ENCODE measurements around the gene EHMT1. TPM values are rescaled to one million over a fixed set of nuclear protein-coding genes. Genes with fewer than 3 reads are reported as not detected.
A peak's percentile ranks its signal among the peaks of the same experiment; 100 is the strongest.

Gene EHMT1
- total and polyA plus RNA-seq, 2 of the 13 experiments (the other 11 are each of a cell fraction or from before 2014, with no cell fraction given): 23.0 to 27.1 TPM

DNA sequence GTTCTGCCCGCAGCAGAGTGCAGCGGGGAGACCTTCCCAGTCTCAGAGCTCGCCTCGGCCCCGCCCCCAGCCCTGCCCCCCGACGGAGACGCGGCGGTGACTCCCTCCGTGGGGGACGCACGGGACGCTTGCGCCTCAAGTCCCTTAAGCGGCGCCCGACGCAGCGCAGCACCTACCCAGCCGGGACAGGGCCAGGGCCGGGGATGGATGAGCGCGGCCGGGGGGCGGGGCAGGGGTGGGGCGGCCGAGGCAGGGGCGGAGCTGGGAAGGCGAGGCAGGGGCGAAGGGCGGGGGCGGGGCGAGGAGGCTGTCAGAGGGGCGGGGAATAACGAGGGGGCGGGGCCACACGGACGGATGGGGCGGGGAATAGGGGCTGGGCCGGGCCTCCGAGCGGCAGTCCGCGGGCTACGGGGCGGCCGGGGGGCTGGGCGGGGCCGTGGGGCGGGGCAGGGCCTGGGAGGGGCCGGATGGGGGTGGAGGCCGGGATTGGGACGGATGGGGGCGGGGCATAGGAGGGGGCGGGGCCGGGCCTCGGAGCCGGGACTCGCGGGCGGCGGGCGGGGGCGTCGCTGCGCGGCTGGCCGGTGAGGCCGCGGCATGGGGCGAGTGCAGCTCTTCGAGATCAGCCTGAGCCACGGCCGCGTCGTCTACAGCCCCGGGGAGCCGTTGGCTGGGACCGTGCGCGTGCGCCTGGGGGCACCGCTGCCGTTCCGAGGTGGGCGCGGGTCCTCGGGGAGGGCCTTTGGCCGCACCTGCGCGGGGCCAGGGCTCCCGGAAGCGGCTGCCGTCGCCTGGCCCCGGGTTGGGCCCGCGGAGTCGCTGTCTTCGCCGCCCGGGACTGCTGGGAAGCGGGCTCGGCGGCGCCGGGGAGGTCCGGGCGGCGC lies 13.4 kb upstream of the EHMT1 start, which contains the start of gene ARRDC1 (continued):
- TF ChIP-seq HIC2 (CRISPR knock-in tag; IDR thresholded peaks at IDR 0.05; ENCODE audit: low read depth): no peak
- no peak for TF ChIP-seq ZNF20 (CRISPR knock-in tag; IDR thresholded peaks at IDR 0.05)
- TF ChIP-seq THAP11 (CRISPR knock-in tag; IDR thresholded peaks at IDR 0.05): peak; percentile 9; the same call in 1 of the 2 replicates

DNA sequence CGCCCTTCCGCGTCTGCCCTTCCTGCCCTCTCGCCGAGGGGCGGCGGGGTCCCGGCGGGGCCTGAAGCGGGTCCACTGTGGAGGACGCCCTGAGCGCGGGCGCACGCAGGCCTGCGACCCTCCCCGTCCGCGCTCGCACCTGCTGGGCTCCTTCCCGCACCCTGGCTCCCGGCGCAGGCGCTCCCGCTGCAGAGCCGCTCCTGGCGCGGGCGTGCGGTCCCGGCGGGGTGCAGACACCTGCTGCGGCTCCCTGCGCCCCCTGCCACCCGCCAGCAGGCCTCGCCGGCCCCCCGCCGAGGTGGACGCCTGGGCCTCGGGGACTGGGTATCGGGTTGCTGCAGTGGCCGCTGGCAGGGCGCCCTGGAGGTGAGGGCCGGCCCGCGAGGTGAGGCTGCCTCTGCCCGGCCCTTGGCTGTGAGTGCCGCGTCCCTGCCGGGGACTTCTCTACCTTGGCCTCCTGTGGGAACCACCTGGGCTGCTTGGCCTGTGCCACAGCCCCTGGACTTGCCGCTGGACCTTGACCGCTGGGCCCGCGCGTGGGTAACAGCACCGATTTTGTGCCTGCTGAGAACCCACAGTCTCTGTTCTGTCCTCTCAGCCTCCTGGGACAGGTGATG lies 12.7 kb upstream of the EHMT1 start:
- in situ Hi-C loops (cut with HindIII; ENCODE audit: extremely low pct_ligation_motif_present, low pct_unique_long_range_greater_than_20kb) (no loop called here), intact Hi-C loops (cut with micrococcal nuclease; ENCODE audit: unreplicated experiment) (loop anchor here (5.0 kb wide), 1 partner anchor 66 kb away; no protein-coding TSS in a partner anchor)
- Histone ChIP-seq H3K4me1 (ENCODE audit: insufficient read depth, low read length) (peaks cover 58% of the 10 kb centered on the region), H2AFZ (ENCODE audit: low read length) (no peak overlapping the region), H4K20me1 (ENCODE audit: insufficient read depth, low read length) (no peaks in the 10 kb centered on the region; the same call in 1 of the 2 replicates), H3K9ac (ENCODE audit: insufficient read depth, low read depth, low read length) (peak overlapping the region; percentile 82), H3K9me3 (ENCODE audit: low read length) (no peaks in the 10 kb centered on the region), H3K27ac (ENCODE audit: extremely low read length, insufficient read depth, low read length) (peak overlapping the region; percentile 79), H3K4me2 (ENCODE audit: low read depth, low read length) (peak overlapping the region; percentile 100), H3K36me3 (replicated peaks in 1 of 2; ENCODE audit: control insufficient read depth in 1 of 2, insufficient read depth in 2 of 2, low read length in 2 of 2) (no peaks in the 10 kb centered on the region), H3K27me3 (ENCODE audit: control insufficient read depth in 1 of 2, insufficient read depth in 2 of 2, low read length in 2 of 2) (peaks cover 1 to 10% of the 10 kb centered on the region in 2 experiments; a peak in 3 of 5 replicates), H3K4me3 (replicated peaks in 1 of 3; ENCODE audit: insufficient read depth in 1 of 3, low read depth in 2 of 3, low read length in 3 of 3) (peak overlapping the region; percentile 57 to 81 (median 77)), H3K79me2 (ENCODE audit: insufficient read depth, low read length) (peaks cover 30% of the 10 kb centered on the region)
- BruUV-seq (replicated peaks): no TSS peak
- ChIA-PET CTCF (ENCODE audit: low intra/inter-chr PET ratio, low total read pairs) (no interaction called here), POLR2A (interaction anchor here (1.6 to 2.7 kb wide), 2 partner anchors 13 kb away, joined by 18 to 25 read pairs; partner anchors contain the start of gene EHMT1)
- FAIRE-seq (no peak), ATAC-seq (peak; percentile 21), DNase-seq (ENCODE audit: low spot score) (no peak)
- whole genome bisulfite sequencing (ENCODE audit: low lambda C conversion rate): 0% methylated on average over 1 of the region's 57 CpGs
- TF ChIP-seq POLR2A (IDR thresholded peaks at IDR 0.05; ENCODE audit: insufficient read depth in 1 of 2, low read depth in 2 of 2, low read length in 2 of 2): peak in 1 of 2 experiments; percentile 14; a peak in 1 of 4 replicates
- TF ChIP-seq, protein P1, sequence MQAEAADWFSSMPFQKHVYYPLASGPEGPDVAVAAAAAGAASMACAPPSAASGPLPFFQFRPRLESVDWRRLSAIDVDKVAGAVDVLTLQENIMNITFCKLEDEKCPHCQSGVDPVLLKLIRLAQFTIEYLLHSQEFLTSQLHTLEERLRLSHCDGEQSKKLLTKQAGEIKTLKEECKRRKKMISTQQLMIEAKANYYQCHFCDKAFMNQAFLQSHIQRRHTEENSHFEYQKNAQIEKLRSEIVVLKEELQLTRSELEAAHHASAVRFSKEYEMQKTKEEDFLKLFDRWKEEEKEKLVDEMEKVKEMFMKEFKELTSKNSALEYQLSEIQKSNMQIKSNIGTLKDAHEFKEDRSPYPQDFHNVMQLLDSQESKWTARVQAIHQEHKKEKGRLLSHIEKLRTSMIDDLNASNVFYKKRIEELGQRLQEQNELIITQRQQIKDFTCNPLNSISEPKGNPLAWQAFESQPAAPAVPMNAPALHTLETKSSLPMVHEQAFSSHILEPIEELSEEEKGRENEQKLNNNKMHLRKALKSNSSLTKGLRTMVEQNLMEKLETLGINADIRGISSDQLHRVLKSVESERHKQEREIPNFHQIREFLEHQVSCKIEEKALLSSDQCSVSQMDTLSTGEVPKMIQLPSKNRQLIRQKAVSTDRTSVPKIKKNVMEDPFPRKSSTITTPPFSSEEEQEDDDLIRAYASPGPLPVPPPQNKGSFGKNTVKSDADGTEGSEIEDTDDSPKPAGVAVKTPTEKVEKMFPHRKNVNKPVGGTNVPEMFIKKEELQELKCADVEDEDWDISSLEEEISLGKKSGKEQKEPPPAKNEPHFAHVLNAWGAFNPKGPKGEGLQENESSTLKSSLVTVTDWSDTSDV (CRISPR knock-in tag; IDR thresholded peaks at IDR 0.05): 0 out of 2 replicates have a peak, but pooled peaks have one; percentile 17
- TF ChIP-seq, protein P2, sequence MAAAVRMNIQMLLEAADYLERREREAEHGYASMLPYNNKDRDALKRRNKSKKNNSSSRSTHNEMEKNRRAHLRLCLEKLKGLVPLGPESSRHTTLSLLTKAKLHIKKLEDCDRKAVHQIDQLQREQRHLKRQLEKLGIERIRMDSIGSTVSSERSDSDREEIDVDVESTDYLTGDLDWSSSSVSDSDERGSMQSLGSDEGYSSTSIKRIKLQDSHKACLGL (CRISPR knock-in tag; IDR thresholded peaks at IDR 0.05): peak; percentile 11; the same call in 1 of the 2 replicates
- TF ChIP-seq NCOA1 (CRISPR knock-in tag; IDR thresholded peaks at IDR 0.05): no peak
- TF ChIP-seq, protein P3, sequence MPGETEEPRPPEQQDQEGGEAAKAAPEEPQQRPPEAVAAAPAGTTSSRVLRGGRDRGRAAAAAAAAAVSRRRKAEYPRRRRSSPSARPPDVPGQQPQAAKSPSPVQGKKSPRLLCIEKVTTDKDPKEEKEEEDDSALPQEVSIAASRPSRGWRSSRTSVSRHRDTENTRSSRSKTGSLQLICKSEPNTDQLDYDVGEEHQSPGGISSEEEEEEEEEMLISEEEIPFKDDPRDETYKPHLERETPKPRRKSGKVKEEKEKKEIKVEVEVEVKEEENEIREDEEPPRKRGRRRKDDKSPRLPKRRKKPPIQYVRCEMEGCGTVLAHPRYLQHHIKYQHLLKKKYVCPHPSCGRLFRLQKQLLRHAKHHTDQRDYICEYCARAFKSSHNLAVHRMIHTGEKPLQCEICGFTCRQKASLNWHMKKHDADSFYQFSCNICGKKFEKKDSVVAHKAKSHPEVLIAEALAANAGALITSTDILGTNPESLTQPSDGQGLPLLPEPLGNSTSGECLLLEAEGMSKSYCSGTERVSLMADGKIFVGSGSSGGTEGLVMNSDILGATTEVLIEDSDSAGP (CRISPR knock-in tag; IDR thresholded peaks at IDR 0.05; ENCODE audit: borderline replicate concordance): peak; percentile 55; the same call in 1 of the 2 replicates
- TF ChIP-seq RBFOX2 (IDR thresholded peaks at IDR 0.05; ENCODE audit: low read depth, low read length): peak; percentile 49
- no peak for TF ChIP-seq ZNF160 (CRISPR knock-in tag; IDR thresholded peaks at IDR 0.05)
- TF ChIP-seq SAP130 (CRISPR knock-in tag; IDR thresholded peaks at IDR 0.05; ENCODE audit: low read depth): peak; percentile 7
- TF ChIP-seq ZNF333 (CRISPR knock-in tag; IDR thresholded peaks at IDR 0.05; ENCODE audit: borderline replicate concordance): 0 out of 2 replicates have a peak, but pooled peaks have one; percentile 13
- TF ChIP-seq HOXA3 (CRISPR knock-in tag; IDR thresholded peaks at IDR 0.05): 0 out of 2 replicates have a peak, but pooled peaks have one; percentile 7
- TF ChIP-seq ZNF543 (CRISPR knock-in tag; IDR thresholded peaks at IDR 0.05): 0 out of 2 replicates have a peak, but pooled peaks have one; percentile 59

All from HepG2 (cell line).